ENCODE measurements around the gene ITGA1.

The ITGA1 gene

DNA sequence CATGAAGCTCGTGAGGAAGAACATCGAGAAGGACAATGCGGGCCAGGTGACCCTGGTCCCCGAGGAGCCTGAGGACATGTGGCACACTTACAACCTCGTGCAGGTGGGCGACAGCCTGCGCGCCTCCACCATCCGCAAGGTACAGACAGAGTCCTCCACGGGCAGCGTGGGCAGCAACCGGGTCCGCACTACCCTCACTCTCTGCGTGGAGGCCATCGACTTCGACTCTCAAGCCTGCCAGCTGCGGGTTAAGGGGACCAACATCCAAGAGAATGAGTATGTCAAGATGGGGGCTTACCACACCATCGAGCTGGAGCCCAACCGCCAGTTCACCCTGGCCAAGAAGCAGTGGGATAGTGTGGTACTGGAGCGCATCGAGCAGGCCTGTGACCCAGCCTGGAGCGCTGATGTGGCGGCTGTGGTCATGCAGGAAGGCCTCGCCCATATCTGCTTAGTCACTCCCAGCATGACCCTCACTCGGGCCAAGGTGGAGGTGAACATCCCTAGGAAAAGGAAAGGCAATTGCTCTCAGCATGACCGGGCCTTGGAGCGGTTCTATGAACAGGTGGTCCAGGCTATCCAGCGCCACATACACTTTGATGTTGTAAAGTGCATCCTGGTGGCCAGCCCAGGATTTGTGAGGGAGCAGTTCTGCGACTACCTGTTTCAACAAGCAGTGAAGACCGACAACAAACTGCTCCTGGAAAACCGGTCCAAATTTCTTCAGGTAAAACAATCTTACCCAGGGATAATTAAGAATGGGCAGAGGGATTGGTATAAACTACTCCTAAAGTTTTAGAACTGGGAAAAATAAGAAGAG is 12.9 kb downstream of the ITGA1 start (continued):
- 0 out of 2 replicates have a peak, but pooled peaks have one; percentile 10 for TF ChIP-seq ZSCAN30 (tag by site-specific recombination; IDR thresholded peaks at IDR 0.05)
- peak; percentile 69 for TF ChIP-seq REST (tag by site-specific recombination; IDR thresholded peaks at IDR 0.05)
- TF ChIP-seq ZNF544 (tag by site-specific recombination; IDR thresholded peaks at IDR 0.05) = no peak
- TF ChIP-seq KLF1 (tag by site-specific recombination; IDR thresholded peaks at IDR 0.05) = 0 out of 2 replicates have a peak, but pooled peaks have one; percentile 24
- no peak for TF ChIP-seq ZEB2 (tag by site-specific recombination; IDR thresholded peaks at IDR 0.05)
- no peak for TF ChIP-seq MYNN (tag by site-specific recombination; IDR thresholded peaks at IDR 0.05; ENCODE audit: borderline replicate concordance)
- TF ChIP-seq ZNF324 (tag by site-specific recombination; IDR thresholded peaks at IDR 0.05) = no peak
- TF ChIP-seq FEZF1 (tag by site-specific recombination; IDR thresholded peaks at IDR 0.05) = no peak

- TF ChIP-seq ZBTB17 (tag by site-specific recombination; IDR thresholded peaks at IDR 0.05) (peak; percentile 17), ZNF768 (tag by site-specific recombination; IDR thresholded peaks at IDR 0.05) (no peak)
- CTCF ChIA-PET = interaction anchor here (0.6 to 4.1 kb wide), 8 partner anchors 10 to 136 kb away, joined by 3 to 20 read pairs (median 5); partner anchors contain the start of genes ITGA1 and PELO
- H3K27ac ChIP-seq (ENCODE audit: extremely low read depth, low read depth, low read length) = peak overlapping the region; percentile 91
- H3K4me3 ChIP-seq (ENCODE audit: low read depth, low read length) = peak overlapping the region; percentile 62
- peaks cover 11 to 25% of the 10 kb centered on the region in 2 experiments; a peak in 1 of 3 replicates for H3K36me3 ChIP-seq (ENCODE audit: control insufficient read depth in 2 of 2, insufficient read depth in 1 of 2, low read length in 2 of 2)
- H3K4me1 ChIP-seq (ENCODE audit: control insufficient read depth, insufficient read depth, low read length) = peaks cover 7% of the 10 kb centered on the region
- no peaks in the 10 kb centered on the region for H3K9me3 ChIP-seq (ENCODE audit: control insufficient read depth, insufficient read depth, low read depth, low read length)
- POLR2A ChIA-PET = interaction anchor here (0.9 to 4.3 kb wide), 2 partner anchors 12 to 1418 kb away, joined by 3 to 57 read pairs; partner anchors contain the start of genes ISL1, ITGA1 and PELO
These were observed 13.6 kb downstream of the ITGA1 start for GRCh38 chr5:52801329-52801728.

- Histone ChIP-seq H3K27ac (ENCODE audit: extremely low read depth, low read depth, low read length) (no peak overlapping the region), H3K4me3 (ENCODE audit: low read depth, low read length) (peak overlapping the region; percentile 62), H3K36me3 (ENCODE audit: control insufficient read depth in 2 of 2, insufficient read depth in 1 of 2, low read length in 2 of 2) (peaks cover 11 to 25% of the 10 kb centered on the region in 2 experiments; a peak in 1 of 3 replicates), H3K4me1 (ENCODE audit: control insufficient read depth, insufficient read depth, low read length) (peaks cover 7% of the 10 kb centered on the region), H3K9me3 (ENCODE audit: control insufficient read depth, insufficient read depth, low read depth, low read length) (no peaks in the 10 kb centered on the region)
- TF ChIP-seq, protein P1, sequence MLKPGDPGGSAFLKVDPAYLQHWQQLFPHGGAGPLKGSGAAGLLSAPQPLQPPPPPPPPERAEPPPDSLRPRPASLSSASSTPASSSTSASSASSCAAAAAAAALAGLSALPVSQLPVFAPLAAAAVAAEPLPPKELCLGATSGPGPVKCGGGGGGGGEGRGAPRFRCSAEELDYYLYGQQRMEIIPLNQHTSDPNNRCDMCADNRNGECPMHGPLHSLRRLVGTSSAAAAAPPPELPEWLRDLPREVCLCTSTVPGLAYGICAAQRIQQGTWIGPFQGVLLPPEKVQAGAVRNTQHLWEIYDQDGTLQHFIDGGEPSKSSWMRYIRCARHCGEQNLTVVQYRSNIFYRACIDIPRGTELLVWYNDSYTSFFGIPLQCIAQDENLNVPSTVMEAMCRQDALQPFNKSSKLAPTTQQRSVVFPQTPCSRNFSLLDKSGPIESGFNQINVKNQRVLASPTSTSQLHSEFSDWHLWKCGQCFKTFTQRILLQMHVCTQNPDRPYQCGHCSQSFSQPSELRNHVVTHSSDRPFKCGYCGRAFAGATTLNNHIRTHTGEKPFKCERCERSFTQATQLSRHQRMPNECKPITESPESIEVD (tag by site-specific recombination; IDR thresholded peaks at IDR 0.05) = peak; percentile 88
- TF ChIP-seq ZNF600 (tag by site-specific recombination; IDR thresholded peaks at IDR 0.05) = peak; percentile 36; the same call in 1 of the 2 replicates
- 0 out of 2 replicates have a peak, but pooled peaks have one; percentile 18 for TF ChIP-seq SP7 (tag by site-specific recombination; IDR thresholded peaks at IDR 0.05)
- TF ChIP-seq BCL6B (tag by site-specific recombination; IDR thresholded peaks at IDR 0.05) = no peak
- no peak for TF ChIP-seq ZNF248 (tag by site-specific recombination; IDR thresholded peaks at IDR 0.05)
- POLR2A ChIA-PET = interaction anchor here (4.3 kb wide), 1 partner anchor 13 kb away, joined by 57 read pairs; the partner anchor contains the start of genes ITGA1 and PELO
- CTCF ChIA-PET = interaction anchor here (4.1 kb wide), 1 partner anchor 14 kb away, joined by 20 read pairs; the partner anchor contains the start of genes ITGA1 and PELO
These were observed 14.7 kb downstream of the ITGA1 start for GRCh38 chr5:52802272-52802973.
